ENCODE data around the gene SIN3A. TPM values are rescaled to one million over a fixed set of nuclear protein-coding genes. Genes with fewer than 3 reads are reported as not detected.

The SIN3A gene
- total and polyA plus RNA-seq, 2 donors (not counting 1 experiment from before 2014, with no cell fraction given), result 32.0 to 153 TPM

DNA sequence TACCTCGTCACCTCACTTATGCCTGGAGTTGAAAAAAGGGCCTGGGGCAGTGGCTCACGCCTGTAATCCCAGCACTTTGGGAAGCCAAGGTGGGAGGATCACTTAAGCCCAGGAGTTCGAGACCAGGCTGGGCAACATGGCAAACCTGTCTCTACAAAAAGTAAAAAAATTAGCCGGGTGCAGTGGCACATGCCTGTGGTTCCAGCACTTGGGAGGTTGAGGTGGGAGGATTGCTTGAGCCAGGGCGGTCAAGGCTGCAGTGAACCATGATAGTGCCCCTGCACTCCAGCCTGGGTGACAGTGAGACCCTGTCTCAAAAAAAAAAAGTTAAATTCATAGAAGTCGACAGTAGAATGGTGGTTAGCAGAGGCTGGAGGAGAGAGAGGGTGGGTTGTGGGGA, 109.3 kb downstream of the SIN3A start:
- DNase-seq (no peak), ATAC-seq (ENCODE audit: low read depth) (no peak)
- H3K27ac Mint-ChIP-seq, result no peak overlapping the region
- Histone ChIP-seq H3K4me3 (ENCODE audit: control extremely low read depth in 1 of 5, extremely low read depth in 1 of 5, insufficient read depth in 1 of 5, low read depth in 2 of 5, low read length in 4 of 5) (no peak overlapping the region), H3K4me1 (ENCODE audit: control insufficient read depth in 2 of 2, insufficient read depth in 2 of 2, low read length in 2 of 2) (peaks cover 5 to 9% of the 10 kb centered on the region in 2 donors), H3K36me3 (replicated peaks in 1 of 2; ENCODE audit: control extremely low read depth in 1 of 2, control insufficient read depth in 1 of 2, extremely low read depth in 1 of 2, insufficient read depth in 2 of 2, low read length in 1 of 2) (peaks cover 0 to 8% of the 10 kb centered on the region in 2 experiments), H3K9ac (ENCODE audit: low read length) (no peak overlapping the region), H2AFZ (ENCODE audit: insufficient read depth, low read depth, low read length, poor library complexity, severe bottlenecking) (no peak overlapping the region), H3K79me2 (ENCODE audit: control insufficient read depth, insufficient read depth, low read length) (no peaks in the 10 kb centered on the region), H3K27ac (ENCODE audit: low read length in 2 of 2) (no peak overlapping the region), H3K9me3 (ENCODE audit: control extremely low read depth in 1 of 3, control insufficient read depth in 2 of 3, insufficient read depth in 1 of 3, low read length in 2 of 3) (peaks cover 0 to 4% (median 0%) of the 10 kb centered on the region in 3 donors), H3K27me3 (replicated peaks in 1 of 4; ENCODE audit: control extremely low read depth in 1 of 4, control insufficient read depth in 3 of 4, insufficient read depth in 4 of 4, low read length in 3 of 4) (no peaks in the 10 kb centered on the region), H4K20me1 (ENCODE audit: control insufficient read depth, insufficient read depth, low read length, poor library complexity, severe bottlenecking) (no peaks in the 10 kb centered on the region), H3K4me2 (replicated peaks; ENCODE audit: low read depth, low read length, poor library complexity, severe bottlenecking) (no peak overlapping the region)
- H3K4me3 Mint-ChIP-seq, result no peak overlapping the region
- intact Hi-C loops (cut with micrococcal nuclease), result no loop called here
- no peaks in the 10 kb centered on the region for H3K9me3 Mint-ChIP-seq (ENCODE audit: insufficient read depth)
- POLR2A ChIA-PET, result no interaction called here
- H3K27me3 Mint-ChIP-seq, result no peaks in the 10 kb centered on the region
- TF ChIP-seq, protein P1, sequence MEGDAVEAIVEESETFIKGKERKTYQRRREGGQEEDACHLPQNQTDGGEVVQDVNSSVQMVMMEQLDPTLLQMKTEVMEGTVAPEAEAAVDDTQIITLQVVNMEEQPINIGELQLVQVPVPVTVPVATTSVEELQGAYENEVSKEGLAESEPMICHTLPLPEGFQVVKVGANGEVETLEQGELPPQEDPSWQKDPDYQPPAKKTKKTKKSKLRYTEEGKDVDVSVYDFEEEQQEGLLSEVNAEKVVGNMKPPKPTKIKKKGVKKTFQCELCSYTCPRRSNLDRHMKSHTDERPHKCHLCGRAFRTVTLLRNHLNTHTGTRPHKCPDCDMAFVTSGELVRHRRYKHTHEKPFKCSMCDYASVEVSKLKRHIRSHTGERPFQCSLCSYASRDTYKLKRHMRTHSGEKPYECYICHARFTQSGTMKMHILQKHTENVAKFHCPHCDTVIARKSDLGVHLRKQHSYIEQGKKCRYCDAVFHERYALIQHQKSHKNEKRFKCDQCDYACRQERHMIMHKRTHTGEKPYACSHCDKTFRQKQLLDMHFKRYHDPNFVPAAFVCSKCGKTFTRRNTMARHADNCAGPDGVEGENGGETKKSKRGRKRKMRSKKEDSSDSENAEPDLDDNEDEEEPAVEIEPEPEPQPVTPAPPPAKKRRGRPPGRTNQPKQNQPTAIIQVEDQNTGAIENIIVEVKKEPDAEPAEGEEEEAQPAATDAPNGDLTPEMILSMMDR (IDR thresholded peaks at IDR 0.05), result no peak
- no peak for TF ChIP-seq EZH2 (IDR thresholded peaks at IDR 0.05; ENCODE audit: borderline replicate concordance, insufficient read depth, low read depth, low read length, poor library complexity, severe bottlenecking)
- CTCF ChIA-PET, result interaction anchor here (0.7 kb wide), 1 partner anchor 447 kb away, joined by 5 read pairs; no protein-coding TSS in a partner anchor
- 98% methylated on average over 6 of the region's 6 CpGs for WGBS (ENCODE audit: insufficient coverage)
- peaks cover 16% of the 10 kb centered on the region for H3K4me1 Mint-ChIP-seq

DNA sequence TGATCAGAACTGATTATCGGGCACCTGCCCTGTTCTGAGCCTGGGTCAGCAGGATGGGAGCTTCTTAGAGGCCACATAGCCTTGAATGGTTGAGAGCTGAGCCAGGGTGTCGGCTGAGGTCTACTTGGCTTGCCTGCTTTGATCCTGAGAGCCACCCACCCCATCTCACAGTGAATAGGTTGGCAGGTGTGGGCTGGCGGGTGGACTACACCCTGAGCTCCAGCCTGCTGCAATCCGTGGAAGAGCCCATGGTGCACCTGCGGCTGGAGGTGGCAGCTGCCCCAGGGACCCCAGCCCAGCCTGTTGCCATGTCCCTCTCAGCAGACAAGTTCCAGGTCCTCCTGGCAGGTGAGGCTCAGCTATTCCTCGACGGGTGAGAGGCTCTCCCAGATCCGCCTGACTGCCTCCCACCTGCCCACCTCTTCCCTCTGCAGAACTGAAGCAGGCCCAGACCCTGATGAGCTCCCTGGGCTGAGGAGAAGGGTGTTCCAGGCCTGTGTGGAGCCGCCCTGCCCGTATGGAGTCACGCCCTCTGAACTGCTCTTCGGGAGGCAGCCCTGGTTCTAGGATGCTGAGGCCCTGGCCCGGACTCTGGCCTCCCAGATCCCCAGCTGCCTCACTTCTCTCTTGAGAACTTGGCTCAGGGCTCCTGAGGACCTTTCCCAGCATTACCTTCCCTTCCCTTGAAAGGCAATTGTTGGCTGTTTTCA, 111.8 kb downstream of the SIN3A start:
- no peaks in the 10 kb centered on the region for H3K9me3 Mint-ChIP-seq (ENCODE audit: insufficient read depth)
- Histone ChIP-seq H3K9ac (ENCODE audit: low read length) (no peak overlapping the region), H3K36me3 (replicated peaks in 1 of 2; ENCODE audit: control extremely low read depth in 1 of 2, control insufficient read depth in 1 of 2, extremely low read depth in 1 of 2, insufficient read depth in 2 of 2, low read length in 1 of 2) (peaks cover 0 to 8% of the 10 kb centered on the region in 2 experiments), H3K9me3 (ENCODE audit: control extremely low read depth in 1 of 3, control insufficient read depth in 2 of 3, insufficient read depth in 1 of 3, low read length in 2 of 3) (peaks cover 0 to 3% (median 0%) of the 10 kb centered on the region in 3 donors), H3K79me2 (ENCODE audit: control insufficient read depth, insufficient read depth, low read length) (no peaks in the 10 kb centered on the region), H4K20me1 (ENCODE audit: control insufficient read depth, insufficient read depth, low read length, poor library complexity, severe bottlenecking) (no peaks in the 10 kb centered on the region), H3K4me3 (ENCODE audit: control extremely low read depth in 1 of 5, extremely low read depth in 1 of 5, insufficient read depth in 1 of 5, low read depth in 2 of 5, low read length in 4 of 5) (no peak overlapping the region), H3K27ac (ENCODE audit: low read length in 2 of 2) (no peak overlapping the region), H3K4me2 (replicated peaks; ENCODE audit: low read depth, low read length, poor library complexity, severe bottlenecking) (no peak overlapping the region), H3K4me1 (ENCODE audit: control insufficient read depth in 2 of 2, insufficient read depth in 2 of 2, low read length in 2 of 2) (peaks cover 9 to 16% of the 10 kb centered on the region in 2 donors), H2AFZ (ENCODE audit: insufficient read depth, low read depth, low read length, poor library complexity, severe bottlenecking) (no peak overlapping the region), H3K27me3 (replicated peaks in 1 of 4; ENCODE audit: control extremely low read depth in 1 of 4, control insufficient read depth in 3 of 4, insufficient read depth in 4 of 4, low read length in 3 of 4) (no peaks in the 10 kb centered on the region)
- no peak overlapping the region for H3K4me3 Mint-ChIP-seq
- ChIA-PET CTCF (no interaction called here), POLR2A (interaction anchor here (0.6 to 0.7 kb wide), 2 partner anchors 8 to 443 kb away, joined by 5 to 7 read pairs; no protein-coding TSS in a partner anchor)
- H3K27ac Mint-ChIP-seq, result no peak overlapping the region
- ATAC-seq (ENCODE audit: low read depth) (no peak), DNase-seq (no peak)
- H3K27me3 Mint-ChIP-seq, result no peaks in the 10 kb centered on the region
- peaks cover 22% of the 10 kb centered on the region for H3K4me1 Mint-ChIP-seq
- intact Hi-C loops (cut with micrococcal nuclease), result no loop called here
- 95% methylated on average over 13 of the region's 13 CpGs for WGBS (ENCODE audit: insufficient coverage)
- no peak for TF ChIP-seq EZH2 (IDR thresholded peaks at IDR 0.05; ENCODE audit: borderline replicate concordance, insufficient read depth, low read depth, low read length, poor library complexity, severe bottlenecking)
- TF ChIP-seq, protein P1 (IDR thresholded peaks at IDR 0.05), result no peak
